Spleen (tissue), 7 donors: ENCODE results near the gene MPZL1.

Source experiments
- POLR2A ChIP-seq, 3 donors: fragments of 450-650 bp; IDR thresholded peaks; one replicate each; pipeline ENCODE4 v1.5.1; 2017; ENCODE audit warnings: antibody characterized with exemption in 3 of 3, mild to moderate bottlenecking in 1 of 3
- TF ChIP-seq, protein P1 (sequence below), 11 experiments: fragments of 200-600 bp in 7 of 11; fragments of 450-650 bp in 4 of 11; sonication (generic) in 4 of 11; IDR thresholded peaks in 8 of 11; conservative IDR thresholded peaks in 3 of 11; 1 replicate in 7 of 11; 2 replicates in 4 of 11; pipeline versions ENCODE4 v1.4.0 to v1.8.0; 2016 to 2021; ENCODE audit warnings: antibody characterized with exemption in 11 of 11, inconsistent platforms in 4 of 11, mild to moderate bottlenecking in 1 of 11
- donor health status: DM: no; HTN: no; CAD: no; lungs with moderate emphysema.
- donor health status: DM: no; HTN: no; CAD: no.
- donor health status: DM: no; HTN: no; CAD: no.

DNA sequence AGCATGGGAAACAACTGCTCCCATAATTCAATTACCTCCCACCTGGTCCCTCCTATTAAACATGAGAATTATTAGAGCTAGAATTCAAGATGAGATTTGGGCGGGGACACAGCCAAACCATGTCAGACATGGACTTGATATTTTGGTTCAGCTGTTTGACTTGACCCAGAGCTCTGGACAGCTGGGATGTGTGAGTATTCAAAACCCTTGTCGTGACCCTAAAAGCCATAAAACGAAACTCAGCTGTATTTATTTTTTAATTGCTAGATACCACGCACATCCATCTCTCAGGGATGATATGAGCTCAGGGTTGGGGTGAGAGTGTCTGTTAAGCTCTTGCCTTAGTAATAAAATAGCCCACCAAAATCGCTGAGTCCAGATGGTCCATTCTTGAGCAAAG is 46.3 kb upstream of the MPZL1 start:
- TF ChIP-seq, protein P1, sequence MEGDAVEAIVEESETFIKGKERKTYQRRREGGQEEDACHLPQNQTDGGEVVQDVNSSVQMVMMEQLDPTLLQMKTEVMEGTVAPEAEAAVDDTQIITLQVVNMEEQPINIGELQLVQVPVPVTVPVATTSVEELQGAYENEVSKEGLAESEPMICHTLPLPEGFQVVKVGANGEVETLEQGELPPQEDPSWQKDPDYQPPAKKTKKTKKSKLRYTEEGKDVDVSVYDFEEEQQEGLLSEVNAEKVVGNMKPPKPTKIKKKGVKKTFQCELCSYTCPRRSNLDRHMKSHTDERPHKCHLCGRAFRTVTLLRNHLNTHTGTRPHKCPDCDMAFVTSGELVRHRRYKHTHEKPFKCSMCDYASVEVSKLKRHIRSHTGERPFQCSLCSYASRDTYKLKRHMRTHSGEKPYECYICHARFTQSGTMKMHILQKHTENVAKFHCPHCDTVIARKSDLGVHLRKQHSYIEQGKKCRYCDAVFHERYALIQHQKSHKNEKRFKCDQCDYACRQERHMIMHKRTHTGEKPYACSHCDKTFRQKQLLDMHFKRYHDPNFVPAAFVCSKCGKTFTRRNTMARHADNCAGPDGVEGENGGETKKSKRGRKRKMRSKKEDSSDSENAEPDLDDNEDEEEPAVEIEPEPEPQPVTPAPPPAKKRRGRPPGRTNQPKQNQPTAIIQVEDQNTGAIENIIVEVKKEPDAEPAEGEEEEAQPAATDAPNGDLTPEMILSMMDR (IDR thresholded peaks at IDR 0.05 in 8 of 11, conservative IDR thresholded peaks at IDR 0.05 in 3 of 11), result no peak
- TF ChIP-seq POLR2A (IDR thresholded peaks at IDR 0.05), result no peak
